T follicular helper cell (primary cell): ENCODE results near the gene PVRIG.
"Not testable (repeated sequence)": the region's sequence is repeated elsewhere in the genome, so short reads cannot be mapped to it uniquely, and the experiment has no call there.

Experiments used
- DNase-seq: peaks from one replicate; pipeline ENCODE4 v3.0.0-alpha.2; 2020; ENCODE audit warnings: low read depth
- total RNA-seq, 2 experiments: gene quantifications; one replicate each; lab custom pipeline; 2026; lab: John Stamatoyannopoulos, UW

Gene PVRIG
- total RNA-seq: 0.04 to 0.30 reads per million in 2 experiments

GRCh38 chr7:100219801-100220585 is at the start of gene PVRIG:
PVRIG (plus strand) TSS chr7:100219949; CDS start chr7:100219971, 22 bp downstream.
- not testable (repeated sequence) for DNase-seq

- DNase-seq: no peak
Measured at GRCh38 chr7:100170101-100170897, 49.5 kb upstream of the PVRIG start.

GRCh38 chr7:100171087-100171681 is 48.6 kb upstream of the PVRIG start:
- DNase-seq: no peak

DNA sequence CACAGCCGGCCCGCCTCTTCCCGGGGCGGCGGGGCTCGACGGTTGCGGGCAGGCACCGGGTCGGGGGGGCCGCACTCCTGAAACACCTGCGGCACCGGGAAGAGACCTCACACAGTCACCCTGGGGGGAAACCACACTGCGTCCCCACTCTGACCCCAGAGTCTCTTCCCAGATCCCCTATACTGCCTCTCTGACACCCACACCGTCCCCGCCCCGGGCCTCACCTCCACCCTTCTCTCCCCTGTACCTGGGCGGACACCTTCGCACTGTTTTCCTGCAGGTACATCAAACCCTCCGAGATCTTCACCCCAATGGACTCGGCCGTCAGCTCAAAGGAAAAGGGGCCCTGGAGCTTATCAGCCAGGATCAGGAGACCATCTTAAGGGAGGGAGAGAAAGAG is 47.9 kb upstream of the PVRIG start:
- DNase-seq: no peak

DNA sequence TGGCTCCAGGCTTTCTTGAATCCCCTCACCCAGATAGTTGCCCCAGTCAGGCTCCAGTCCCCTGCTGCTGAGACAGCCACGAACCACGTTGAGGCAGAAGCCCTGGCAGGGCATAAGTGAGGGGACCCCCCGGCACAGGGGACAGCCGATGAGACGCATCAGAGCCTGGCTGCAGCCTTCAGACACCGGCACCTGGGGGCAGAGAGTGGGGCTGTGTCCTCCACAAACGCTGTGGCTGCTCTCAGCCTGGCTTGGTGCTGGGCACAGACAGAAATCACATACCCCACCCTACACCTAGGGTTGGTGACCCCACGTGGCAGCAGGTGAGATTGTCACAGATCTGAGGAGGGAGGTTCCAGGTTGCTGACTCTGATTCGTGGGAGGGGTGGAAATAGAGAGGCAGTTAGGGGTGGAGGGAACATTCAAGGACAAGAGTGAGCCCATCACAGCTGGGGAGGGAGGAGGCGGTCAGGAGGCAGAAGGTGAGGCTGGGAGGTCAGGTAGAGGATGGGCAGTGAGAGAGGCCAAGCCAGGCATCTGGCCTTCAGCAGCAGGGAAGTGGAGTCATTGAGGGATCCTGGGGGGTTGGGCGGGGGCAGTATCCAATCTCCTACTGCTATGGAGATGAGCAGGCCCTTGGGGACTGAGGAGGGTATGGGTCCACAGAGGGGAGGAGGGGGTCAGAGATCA is 45.8 kb upstream of the PVRIG start:
- no peak for DNase-seq

GRCh38 chr7:100174582-100174981 is 45.2 kb upstream of the PVRIG start:
- no peak for DNase-seq

DNA sequence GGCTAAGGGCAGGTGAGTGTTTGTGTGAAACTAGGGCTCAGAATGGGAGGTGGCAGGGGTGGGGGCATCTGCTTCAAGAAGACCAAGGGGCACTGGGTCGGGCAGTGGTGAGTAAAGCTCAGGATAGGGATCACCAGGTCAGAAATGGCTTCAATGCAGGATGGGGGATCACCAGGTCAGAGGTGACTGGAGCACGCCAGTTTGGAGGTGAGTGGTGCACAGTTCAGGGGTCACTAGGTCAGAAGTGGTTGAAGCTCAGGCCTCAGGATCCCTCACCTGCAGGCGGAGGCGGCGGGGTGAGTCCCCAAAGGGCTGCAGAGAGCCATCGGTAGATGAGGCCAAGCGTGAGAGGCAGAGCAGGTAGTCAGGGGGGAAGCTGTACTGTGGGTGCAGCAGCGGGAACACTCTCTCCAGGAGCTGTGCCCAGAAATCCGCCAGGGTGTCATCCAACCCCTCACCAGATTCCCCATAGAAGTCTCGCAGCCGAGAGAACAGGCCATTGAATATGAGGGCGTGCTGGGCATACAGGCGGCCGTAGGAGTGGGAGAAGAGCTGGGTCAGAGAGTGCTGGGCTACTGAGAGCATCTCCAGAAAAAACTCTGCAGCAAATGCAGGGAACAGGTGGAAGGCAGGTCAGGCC is 44.3 kb upstream of the PVRIG start:
- no peak for DNase-seq

DNA sequence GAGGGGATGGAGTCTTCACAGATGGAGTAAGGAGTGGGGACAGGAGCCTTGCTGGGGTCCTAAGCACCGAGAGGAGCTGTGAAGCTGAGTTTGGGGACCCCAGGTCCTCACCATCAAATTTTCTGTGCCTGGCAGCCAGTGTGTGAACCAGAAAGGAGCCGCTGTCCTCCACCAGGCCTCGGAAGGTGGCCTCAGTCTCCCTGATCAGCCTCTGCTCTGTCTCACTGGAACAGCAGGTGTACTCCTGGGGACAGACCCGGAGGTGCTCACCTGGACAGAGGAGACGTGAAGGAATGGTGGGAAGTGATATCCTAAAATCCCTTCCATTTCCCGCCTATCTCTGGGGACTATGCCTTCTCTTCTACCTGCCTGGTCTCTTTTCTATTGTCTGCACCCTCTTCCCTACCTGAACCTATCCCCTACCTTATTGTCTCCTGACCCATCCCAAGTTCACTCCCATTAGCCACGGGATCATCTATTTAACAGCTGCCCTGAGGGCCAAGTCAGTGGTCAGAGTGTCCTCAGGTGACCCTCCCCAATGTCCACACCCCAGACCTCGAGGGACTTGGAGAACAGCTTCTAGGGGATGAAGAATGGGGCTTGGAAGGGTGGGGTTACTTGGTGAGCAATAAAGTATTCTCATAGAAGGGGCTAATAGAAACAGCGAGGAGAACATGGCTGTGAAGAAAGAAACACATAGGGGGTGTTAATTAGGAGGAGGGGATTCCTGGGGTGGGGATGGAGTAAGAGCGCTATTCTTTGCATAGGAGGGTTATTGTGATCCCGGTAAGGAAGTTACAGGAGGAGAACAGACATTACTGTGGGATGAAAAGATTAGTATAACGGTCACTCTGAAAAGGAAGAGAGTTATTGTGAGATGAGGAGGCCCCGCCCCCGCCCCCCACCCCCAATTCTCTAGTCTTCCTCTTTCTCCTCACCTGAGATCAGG is 43.4 kb upstream of the PVRIG start:
- no peak for DNase-seq

- peak; percentile 96 for DNase-seq
Measured at GRCh38 chr7:100177045-100178001, 42.4 kb upstream of the PVRIG start, which contains the start of the genes GPC2 and STAG3. GPC2 (minus strand) TSS chr7:100177381; CDS start chr7:100177199, 182 bp downstream. STAG3 (plus strand) TSS chr7:100177918; CDS start chr7:100180557, 2,639 bp downstream.

GRCh38 chr7:100180084-100180483 is 39.7 kb upstream of the PVRIG start:
- DNase-seq: not testable (repeated sequence)

- not testable (repeated sequence) for DNase-seq
Measured at GRCh38 chr7:100182616-100183015, 37.1 kb upstream of the PVRIG start.

DNA sequence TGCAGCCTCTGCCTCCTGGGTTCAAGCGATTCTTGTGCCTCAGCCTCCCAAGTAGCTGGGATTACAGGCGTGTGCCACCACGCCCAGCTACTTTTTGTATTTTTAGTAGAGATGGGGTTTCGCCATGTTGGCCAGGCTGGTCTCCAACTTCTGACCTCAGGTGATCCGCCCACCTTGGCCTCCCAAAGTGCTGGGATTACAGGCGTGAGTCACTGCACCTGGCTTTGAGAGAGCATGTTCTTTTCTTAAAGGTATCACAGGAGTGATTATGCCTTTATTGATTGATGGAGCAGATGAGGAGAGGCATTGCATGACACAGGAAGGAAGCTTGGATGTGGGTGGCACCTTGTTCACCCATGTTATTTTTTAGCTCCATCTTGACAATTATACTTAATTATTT is 36.7 kb upstream of the PVRIG start:
- not testable (repeated sequence) for DNase-seq

GRCh38 chr7:100185726-100186125 is 34.0 kb upstream of the PVRIG start:
- no peak for DNase-seq

DNA sequence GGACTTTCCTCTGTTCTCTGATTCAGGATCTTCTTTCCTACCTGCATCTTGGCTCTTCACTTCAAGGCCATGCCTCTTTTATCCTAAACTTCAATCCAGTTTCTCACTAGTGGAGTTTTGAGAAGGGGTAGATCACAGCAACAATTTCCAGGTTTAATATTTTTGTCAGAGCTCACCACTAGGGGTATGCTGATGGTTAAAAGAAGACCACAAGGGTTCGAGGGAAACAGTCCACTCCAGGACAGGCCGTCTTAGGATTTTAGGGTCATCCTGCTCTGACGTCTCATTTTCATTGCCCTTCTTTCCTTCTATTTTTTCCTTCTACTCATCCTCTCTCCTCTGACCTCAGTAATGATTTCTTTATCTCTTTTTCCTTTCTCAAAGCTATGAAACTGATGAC is 30.7 kb upstream of the PVRIG start:
- DNase-seq: no peak

DNA sequence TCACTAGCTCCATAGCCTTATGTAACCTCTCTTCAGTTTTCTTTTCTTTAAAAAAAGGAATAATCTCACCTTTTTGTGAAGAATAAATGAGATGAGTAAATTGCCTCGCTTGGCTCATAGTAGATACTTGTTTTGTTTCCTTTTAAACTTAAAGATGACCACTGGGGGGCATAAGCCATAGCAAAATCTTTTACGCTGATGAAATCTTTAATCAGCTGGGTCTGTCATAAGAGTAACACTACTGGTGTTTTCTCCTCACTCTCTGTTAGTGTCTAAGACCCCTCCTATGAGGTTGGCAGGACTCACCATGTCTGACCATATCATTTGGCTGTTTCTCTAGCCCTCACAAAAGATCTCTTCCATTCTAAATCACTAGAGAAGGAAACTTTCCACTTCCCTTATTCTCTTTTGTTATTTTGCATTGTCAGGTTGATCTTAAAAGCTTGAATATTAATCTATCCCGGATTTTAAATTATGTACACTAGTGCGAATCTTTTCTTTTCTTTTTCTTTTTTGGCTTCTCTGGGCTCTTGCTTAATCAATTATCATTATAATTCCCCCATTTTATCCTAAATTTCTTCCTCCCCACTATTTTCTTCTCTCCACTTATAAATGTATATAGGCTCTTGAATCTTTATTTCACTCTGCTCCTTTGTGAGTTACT is 29.6 kb upstream of the PVRIG start:
- no peak for DNase-seq

GRCh38 chr7:100191775-100192174 is 28.0 kb upstream of the PVRIG start:
- DNase-seq: no peak

DNA sequence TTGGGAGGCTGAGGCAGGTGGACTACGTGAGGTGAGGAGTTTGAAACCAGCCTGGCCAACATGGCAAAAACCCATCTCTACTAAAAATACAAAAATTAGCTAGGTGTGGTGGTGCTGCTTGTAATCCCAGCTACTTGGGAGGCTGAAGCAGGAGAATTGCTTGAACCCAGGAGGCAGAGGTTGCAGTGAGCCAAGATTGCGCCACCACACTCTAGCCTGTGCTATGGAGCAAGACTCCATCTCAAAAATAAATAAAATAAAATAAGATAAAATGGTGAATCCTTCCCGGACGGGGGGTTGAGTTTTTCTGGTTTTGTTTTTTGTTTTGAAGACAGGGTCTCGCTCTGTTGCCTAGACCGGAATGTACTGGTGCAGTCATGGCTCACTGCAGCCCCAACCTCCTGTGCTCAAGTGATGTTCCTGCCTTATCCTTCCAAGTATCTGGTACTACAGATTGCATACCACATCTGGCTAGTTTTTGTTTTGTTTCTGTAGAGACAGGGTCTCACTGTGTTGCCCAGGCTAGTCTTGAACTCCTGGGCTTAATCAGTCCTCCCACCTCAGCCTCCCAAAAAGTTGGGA is 27.4 kb upstream of the PVRIG start:
- DNase-seq: not testable (repeated sequence)

DNA sequence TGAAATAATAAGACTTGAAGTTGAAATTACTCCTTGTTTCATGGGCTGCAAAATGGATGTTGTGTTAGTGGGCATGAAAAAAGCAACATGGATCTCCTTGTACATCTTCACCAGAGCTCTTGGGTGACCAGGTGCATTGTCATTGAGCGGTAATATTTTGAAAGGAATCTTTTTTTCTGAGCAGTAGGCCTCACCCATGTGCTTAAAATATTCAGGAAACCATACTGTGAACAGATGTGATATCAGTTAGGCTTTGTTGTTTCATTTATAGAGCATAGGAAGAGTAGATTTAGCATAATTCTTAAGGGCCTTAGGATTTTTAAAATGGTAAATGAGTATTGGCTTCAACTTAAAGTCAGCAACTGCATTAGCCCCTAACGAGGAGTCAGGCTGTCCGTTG is 26.8 kb upstream of the PVRIG start:
- no peak for DNase-seq
